HG03521 (cell line): ENCODE measurements around the gene ZNF653.
A peak's percentile ranks its signal among the peaks of the same experiment; 100 is the strongest.
"Not testable (repeated sequence)": the region's sequence is repeated elsewhere in the genome, so short reads cannot be mapped to it uniquely, and the experiment has no call there.

Source experiments
- ATAC-seq: cut with Tn5 transposase; IDR thresholded peaks from one replicate; pipeline ENCODE4 v1.9.1; 2021; ENCODE audit warnings: mild to moderate bottlenecking, moderate library complexity; ENCODE audit not compliant: unreplicated experiment

Gene ZNF653

DNA sequence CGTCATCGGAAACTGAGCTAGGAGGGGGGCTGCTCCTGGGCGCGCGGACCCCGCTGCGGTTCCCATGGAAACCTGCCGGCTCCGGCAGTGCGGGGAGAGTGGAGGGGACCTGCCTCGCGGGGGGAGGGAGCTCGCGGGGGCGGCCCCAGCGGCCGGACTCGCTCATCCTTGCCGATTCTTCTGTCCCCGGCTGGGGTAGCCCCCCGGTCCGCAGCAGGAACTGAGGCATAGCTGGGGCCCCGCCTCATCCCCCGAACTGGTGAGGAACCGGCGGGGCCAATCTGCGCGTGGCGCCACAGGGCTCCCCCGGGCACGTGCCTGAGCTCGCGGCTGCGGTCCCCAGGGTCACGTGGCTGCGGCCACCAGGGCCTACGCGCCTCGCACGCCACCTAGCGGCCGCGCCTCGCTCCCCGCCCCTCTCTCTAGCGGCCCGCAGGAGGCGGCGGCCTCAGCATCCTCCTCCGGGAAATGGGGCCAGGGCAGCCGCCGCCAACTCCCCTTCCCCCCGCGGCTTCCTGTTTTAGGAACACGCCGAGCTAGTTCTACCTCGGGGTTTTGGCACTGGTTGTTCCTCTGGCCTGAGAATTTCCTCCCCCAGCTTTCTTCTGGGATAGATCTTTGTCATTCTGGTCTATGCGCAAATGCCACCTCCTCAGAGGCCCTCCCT is 23.1 kb downstream of the ZNF653 start:
- ATAC-seq, result peak; percentile 50

DNA sequence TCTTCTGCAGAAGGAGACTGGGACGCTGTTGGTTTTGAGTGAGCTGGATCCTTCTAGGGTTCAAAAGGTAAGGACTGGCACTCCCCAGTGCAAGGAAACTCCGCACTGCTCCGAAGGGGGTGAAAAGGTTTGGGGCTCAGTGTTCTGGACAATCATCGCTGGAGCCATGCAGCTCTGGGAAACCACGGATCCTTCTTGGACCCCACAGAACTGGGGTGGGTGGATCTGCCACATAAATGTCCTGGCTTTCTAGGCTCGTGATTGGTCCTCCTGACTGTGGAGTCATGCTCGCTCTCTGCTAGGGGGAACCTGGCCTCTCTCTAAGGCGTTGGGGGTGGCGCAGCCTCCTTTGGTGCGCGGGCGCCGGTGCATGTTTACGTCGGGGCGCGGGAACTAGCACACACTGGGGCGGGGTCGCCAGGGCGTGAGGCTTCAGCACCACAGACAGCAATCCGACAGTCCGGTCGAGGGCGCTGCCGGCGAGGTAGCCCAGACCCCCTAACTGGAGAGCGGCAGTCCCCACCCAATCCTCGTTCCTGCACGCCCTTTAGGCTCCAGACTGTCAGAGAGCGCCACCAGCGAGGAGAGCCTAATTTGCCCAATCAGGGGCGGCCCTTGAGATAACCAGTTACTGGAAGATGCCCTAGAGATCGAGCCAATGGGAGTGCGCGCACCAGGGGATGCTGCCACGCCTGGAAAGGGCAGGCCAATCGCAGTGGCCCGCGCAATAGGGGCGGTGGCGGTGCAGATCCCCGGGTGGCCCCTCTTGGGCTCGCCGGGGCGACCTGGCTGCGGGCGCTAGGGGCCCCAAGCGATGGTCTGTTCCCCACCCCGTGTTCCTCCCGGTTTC is 23.9 kb downstream of the ZNF653 start:
- peak; percentile 35 for ATAC-seq

DNA sequence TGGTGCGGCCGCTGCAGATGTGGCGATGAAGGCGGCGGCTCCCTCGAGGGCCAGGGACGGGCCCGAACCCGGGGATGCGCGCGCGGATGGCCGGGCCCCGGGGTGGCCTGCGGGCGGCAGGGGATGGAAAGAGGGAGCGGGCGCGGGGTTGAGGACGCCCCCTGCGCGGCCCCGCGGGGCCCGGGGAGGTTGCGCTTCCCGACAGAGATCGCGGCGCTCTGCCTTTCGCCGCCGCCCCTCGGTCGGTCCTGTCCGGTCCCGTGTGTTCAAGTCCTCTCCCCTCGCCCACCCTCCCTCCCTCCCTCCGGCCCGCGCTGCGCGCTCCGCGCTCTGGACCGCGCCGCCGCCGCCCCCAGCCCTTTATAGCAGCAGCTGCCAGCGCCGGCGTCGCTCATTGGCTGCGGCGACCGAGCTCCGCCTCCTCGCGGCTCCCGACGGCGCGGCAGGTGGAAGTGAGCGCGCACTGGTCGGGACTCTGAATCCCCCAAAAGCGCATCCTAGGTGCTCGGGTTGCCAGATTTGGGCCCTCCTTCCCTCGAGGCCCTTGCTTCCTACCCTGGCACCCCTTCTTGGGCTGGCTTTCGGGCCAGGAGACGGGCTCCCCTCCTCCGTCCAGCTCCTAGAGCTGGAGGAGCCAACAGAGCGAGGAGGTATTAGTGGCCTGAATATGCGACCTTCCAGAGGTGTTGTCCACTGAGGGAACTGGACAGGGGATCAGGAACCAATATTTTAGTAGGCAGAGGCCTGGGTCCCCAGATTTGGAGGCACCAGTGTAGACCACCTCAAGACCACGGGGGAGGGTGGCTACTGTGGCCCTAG is 24.7 kb downstream of the ZNF653 start, which contains the start of gene ELAVL3:
Gene ELAVL3 (minus strand): TSS at position 332 of the 819 bp plus-strand sequence. CDS start 438 bp downstream, outside the sequence.
- no peak for ATAC-seq

DNA sequence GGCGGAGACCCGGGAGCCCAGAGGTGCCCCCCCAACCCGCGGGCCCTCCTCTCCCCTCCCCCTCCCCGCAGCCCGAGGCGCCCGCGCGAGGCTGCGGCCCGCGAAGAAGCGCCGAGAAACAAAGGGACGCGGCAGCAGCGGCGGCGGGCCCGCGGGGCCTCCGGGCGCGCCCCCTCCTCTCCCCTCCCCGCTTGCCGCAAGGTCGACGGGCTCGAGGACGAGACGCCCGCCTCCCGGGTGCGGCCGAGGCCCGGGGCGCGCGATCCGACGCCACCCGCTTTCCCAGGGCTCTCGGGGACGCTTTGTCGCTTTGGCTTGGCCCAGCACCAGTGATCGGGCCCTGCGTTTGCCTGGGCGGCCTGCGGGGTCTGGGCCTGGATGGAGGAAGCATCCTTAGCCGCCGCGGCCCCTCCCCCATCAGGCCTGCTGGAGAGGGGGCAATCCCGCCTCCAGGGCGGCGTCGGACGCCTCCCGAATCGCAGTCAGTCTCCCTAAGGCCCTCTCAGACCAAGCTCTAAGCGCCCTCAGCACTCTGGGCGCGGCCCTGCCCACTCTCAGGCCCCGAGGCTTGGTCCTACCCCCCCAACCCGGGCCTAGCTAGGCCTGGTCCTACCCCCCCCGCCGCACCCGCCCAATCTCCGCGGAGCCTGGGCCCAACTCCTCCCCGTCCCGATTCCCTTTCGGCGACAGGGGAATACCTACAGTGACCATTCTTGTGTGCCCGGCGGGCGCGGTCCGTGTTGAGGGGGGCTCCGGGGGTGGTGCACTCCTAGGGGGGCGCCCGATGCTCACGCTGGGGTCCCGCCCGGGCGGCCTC is 25.5 kb downstream of the ZNF653 start:
- ATAC-seq, result no peak

DNA sequence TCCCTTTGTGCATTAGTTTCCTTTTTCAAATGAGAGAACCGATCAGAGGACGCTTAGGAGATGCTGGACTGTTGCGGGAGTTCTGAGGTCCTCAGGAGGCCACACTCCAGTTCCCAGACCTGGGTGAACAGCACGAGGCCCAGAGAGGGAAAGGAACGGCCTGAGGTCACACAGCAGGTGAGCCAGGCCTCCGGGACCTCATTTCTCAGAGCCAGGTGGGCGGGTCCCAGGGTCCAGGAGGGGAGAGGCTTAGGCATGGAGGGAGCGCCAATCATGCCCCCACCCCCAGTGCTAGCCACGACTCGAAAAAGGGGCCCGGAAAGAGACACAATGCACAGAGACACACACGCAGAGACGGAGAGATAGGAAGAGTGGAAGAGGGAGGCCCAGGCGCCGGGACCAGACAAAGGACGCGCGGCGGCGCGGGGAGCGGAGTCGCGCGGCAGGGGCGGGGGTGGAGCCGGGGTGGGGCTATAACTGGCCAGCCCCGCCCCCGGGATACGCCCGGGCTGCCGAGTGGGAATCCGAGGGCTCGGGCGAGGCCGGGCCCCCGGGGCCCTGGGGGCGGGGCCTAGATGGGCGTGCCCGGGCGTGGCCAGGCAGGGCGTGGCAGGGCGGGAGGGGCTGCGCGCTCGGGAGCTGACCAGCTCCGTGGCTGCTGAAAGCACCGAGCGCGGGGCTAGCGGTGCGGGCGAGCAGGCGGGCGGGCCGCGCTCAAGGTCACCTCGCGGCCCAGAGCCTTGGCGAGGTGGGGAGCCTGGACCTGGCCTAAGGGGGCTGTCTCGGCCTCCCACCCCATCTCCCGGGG is 26.3 kb downstream of the ZNF653 start:
- no peak for ATAC-seq

DNA sequence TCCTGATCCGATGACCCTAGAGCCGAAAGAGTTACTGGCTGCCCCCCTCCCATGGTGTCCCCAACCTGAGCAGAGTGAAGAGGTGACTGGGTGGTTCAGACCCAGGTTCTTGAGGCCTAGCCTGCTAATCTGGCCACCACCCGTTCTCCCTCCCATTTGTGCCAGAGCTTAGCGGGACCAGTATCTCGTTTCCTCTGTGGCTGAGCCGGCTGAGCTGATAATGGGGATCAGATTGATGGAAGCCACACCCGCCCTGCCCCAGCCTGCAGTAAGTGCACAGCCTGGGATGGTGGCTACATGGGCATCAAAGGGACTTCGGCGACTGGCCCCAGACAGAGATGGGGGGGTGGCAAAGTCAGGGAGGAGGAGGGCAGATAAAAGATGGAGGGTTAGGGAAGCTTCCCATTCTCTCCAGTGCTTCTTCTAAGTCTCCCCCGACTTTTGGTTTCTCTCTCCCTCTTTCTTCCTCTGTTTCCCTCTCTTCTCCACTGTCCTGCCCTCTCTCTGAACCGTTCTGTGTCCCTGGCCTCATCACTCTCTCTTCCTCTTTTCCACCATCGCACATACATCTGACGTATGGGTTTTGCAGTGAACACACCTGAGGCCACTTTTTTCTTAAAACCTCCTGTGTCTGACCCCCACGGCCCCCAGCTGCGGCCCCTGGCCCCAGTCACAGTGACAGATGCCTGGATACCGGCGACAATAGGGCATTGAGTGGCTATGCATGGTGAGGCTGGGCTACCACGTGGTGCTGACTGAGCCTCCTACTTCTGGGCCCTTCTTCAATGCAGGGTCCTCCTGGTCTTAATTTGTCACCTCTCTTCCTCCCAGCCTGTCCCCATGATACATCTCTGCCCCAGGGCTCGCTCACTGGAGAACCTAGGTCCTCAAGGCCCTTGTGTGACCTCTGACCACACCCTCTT is 27.2 kb downstream of the ZNF653 start:
- no peak for ATAC-seq

DNA sequence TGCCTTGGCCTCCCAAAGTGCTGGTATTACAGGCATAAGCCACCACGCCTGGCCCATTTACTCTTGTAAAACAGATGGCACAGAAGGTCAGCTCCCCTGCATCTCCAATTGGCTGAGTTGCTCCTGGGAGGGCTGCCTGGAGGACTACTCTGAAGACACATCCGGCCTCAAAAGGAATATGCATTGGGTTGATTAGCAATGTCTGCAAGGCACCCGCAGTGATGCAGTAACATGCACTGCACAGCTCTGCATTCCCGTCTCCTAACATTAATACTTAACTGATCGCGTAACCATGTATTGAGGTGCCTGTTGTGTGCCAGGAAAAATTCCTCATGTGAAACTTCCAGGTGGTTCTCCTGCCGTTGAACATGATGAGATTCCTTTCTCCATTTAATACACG is 29.8 kb downstream of the ZNF653 start:
- no peak for ATAC-seq

DNA sequence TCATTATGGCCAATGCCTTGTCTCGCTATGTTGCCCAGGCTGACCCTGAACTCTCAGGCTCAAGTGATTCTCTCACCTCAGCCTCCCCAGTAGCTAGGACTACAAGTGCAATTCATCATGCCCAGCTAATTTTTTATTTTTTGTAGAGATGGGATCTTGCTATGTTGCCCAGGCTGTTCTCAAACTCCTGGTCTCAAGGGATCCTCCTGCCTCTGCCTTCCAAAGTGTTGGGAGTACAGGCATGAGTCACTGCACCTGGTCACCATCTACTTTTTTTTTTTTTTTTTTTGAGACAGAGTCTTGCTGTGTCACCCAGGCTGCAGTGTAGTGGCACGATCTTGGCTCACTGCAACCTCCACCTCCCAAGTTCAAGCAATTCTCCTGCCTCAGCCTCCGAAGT is 30.3 kb downstream of the ZNF653 start:
- ATAC-seq, result not testable (repeated sequence)

DNA sequence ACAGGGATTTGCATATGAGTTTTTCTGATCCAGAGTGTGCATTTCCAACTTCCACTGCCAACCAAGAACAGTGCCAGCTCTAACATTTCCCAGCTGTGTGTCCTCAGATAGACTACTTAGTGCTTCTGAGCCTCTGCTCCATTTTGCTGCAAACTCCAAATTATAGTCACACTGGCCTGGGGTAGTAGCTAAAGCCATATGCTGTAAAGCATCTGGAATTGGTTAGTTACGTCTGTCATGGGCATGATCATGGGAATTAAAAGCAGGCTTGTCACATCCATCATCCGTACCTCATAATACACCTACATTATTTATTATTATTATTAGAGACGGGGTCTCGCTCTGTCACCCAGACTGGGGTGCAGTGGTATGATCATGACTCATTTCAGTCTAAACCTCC is 31.9 kb downstream of the ZNF653 start:
- no peak for ATAC-seq

DNA sequence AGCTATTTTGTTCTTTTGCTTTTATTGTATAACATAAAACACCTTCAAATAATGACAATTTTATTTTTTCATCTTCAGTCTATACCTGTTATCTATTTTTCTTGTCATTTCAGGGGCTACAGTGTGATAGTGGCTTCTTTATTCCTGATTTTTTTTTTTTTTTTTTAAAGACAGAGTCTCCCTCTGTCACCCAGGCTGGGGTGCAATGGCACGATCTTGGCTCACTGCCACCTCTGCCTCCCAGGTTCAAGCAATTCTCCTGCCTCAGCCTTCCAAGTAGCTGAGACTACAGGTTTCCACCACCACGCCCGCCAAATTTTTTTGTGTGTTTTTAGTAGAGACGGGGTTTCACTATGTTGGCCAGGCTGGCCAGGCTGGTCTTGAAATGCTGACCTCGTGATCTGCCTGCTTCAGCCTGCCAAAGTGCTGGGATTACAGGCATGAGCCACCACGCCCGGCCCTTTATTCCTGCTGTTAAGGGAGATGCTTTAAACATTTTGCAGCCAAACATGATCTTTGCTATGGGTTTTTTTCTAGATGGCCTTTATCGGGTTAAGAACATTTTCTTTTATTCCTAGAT is 37.3 kb downstream of the ZNF653 start:
- ATAC-seq, result not testable (repeated sequence)

DNA sequence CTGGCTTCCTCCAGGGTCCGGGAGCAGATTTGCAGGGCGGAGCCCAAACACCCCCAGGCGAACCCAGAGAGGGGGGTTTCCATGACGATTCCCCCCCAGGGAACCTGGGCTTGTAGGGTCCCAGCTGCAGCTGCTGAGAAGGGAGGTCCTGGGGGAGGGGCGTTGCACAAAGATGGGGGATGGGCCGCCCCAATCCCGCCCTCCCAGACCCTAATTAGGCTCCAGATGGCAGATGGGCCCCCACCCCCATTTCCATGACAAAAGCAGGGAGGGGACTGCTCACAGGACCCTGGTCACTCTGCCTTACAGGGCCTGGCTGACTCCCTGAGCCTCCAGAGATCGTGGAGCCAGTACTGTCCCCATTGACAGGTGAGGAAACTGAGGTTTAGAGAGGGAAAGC is 40.0 kb downstream of the ZNF653 start:
- ATAC-seq, result no peak

DNA sequence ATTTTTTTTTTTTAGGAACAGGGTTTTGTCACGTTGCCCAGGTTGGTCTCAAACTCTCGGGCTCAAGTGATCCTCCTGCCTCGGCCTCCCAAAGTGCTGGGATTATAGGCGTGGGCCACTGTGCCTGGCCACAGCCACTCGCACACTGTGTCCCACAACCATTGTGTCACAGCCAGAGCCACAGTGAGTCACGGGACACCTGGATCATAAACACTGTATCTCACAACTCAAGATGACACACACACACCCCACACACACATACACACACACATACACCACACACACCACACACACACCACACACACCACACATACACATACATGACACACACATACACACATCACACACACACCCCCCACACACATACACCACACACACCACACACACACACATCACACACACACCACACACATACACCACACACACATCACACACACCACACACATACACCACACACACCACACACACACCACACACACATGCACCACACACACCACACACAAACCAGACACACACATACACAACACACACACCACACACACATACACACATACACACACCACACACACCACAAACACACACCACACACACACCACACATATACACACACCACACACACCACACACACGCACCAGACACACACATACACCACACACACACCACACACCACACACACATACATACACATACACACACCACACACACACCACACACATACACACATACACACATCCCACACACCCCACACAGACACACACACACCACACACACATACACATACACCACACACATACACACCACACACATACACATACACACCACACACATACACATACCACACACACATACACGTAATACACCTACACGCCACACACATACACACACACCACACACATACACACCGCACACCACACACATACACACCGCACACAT is 41.0 kb downstream of the ZNF653 start:
- no peak for ATAC-seq

DNA sequence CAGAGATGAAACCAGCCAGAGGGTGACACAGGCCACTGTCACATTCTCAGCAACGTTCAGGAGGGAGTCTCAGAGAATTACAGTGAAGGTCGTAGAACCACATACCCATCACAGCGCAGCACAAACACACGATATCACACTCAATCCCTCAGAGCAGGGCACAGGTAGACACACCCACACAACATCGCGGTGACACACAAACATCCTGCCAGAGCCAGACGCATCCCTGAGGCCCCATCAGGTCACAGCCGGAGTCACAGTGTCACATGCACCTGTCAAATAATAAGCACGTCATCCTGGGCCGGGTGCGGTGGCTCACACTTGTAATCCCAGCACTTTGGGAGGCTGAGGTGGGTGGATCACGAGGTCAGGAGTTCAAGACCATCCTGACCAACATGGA is 42.2 kb downstream of the ZNF653 start:
- no peak for ATAC-seq

DNA sequence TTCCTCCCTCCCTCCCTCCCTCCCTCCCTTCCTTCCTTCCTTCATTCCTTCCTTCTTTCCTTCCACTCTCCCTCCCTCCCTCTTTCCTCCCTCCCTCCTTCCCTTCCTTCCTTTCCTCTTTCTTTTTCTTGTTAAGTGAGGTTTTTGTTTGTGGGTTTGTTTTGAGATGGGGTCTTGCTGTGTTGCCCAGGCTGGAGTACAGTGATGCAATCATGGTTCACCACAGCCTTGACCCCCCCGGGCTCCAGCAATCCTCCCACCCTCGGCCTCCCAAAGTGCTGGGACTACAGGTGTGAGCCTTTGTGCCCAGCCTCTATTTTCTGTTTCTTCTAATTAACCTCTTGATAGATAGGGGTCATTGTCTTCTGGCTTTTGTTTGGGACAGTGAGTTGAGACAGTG is 44.2 kb downstream of the ZNF653 start:
- no peak for ATAC-seq

DNA sequence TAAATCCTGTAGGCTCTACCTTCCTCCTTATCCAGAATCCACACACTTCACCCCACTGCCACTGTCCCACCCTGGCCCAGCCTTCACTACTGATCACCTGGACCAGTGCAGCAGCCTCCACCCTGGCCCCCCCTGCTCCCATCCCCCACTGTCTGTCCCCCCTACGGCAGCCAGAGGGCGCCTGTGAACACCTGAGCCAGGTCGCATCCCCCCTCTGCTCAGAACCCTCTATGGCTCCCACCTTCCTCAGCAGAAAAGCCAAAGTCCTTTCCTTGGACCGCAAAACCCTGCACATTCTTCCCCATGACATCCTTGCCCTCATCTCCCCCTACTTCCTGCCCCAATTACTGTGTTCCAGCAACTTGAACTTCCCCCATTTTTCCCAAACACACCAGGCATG is 45.4 kb downstream of the ZNF653 start:
- no peak for ATAC-seq

DNA sequence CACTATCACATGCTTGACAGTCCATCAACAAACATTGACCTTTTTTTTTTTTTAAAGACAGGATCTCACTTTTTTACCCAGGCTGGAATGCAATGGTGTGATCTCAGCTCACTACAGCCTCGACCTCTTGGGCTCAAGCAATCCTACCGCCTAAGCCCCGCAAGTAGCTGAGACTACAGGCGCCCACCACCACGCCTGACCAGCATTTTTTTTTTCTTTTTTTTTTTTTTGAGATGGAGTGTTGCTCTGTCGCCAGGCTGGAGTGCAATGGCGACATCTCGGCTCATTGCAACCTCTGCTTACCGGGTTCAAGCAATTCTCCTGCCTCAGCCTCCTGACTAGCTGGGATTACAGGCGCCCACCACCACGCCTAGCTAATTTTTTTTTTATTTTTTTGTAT is 46.7 kb downstream of the ZNF653 start:
- ATAC-seq, result not testable (repeated sequence)

DNA sequence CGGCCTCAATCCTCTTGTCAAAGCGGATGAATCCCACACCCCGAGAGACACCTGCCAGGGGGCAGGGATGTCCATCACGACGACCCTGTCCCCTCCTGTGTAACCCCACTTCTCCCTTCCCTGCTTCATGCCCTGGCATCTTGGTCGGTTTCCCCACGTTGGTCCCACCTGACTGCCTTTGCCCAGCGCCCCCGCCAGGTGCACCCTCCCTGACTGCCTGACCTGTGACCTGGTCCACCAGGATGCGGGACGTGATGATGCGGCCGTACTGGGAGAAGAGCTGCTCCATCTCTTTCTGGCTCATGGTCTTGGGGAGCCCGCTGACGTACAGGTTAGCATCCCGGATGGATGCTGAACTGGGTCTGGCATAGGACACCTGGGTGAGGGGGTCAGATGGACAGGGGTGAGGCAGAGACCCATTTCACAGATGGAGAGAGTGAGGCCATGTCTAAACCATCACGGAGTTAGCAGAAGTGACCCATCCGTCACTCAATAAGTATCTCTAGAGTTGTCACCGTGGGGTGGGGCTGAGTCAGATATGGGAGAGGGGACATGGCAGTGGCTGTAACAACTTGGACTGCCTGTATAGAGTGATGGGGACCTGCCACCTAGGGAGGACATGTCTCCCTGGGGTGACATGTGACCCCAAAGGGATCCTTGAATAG is 47.3 kb downstream of the ZNF653 start:
- ATAC-seq, result no peak
